Hepatocyte (in vitro differentiated cells): ENCODE data around the gene ITPA.

ENCODE experiments used
- EZH2 ChIP-seq: fragments of 200-600 bp; sonication (generic); IDR thresholded peaks from 2 replicates; pipeline ENCODE4 v1.6.1; 2016; ENCODE audit warnings: antibody characterized with exemption, mild to moderate bottlenecking, borderline replicate concordance
- EZH2phosphoT487 ChIP-seq: fragments of 200-600 bp; sonication (generic); IDR thresholded peaks from one replicate; pipeline ENCODE4 v1.6.1; 2018; ENCODE audit warnings: antibody characterized with exemption, mild to moderate bottlenecking, low read depth, moderate library complexity; ENCODE audit not compliant: unreplicated experiment, severe bottlenecking

GRCh38 chr20:3223651-3223993 lies 14.3 kb downstream of the ITPA start:
- TF ChIP-seq EZH2 (no peak), EZH2phosphoT487 (no peak)
